Left lung (tissue), 10 donors: Measurements from ENCODE around the gene SETD7. TPM values are rescaled to one million over a fixed set of nuclear protein-coding genes. Genes with fewer than 3 reads are reported as not detected.

Source experiments
- ATAC-seq: fragments of 200-7000 bp; cut with Tn5 transposase; one replicate; pipeline ENCODE4 v1.9.1; 2020; ENCODE audit warnings: moderate library complexity
- DNase-seq, 4 donors: peaks; one replicate each; pipeline ENCODE4 v3.0.0-alpha.2; 2013 to 2020
- H3K27ac ChIP-seq, 2 donors: fragments of 200-600 bp; sonication (generic) in 1 of 2; one replicate each; pipeline versions ENCODE4 v1.5.0 to v1.8.0; 2020 to 2021
- H3K27me3 ChIP-seq, 2 donors: fragments of 200-600 bp; sonication (generic) in 1 of 2; one replicate each; pipeline versions ENCODE4 v1.5.0 to v1.8.0; 2020 to 2021
- H3K36me3 ChIP-seq, 2 donors: fragments of 200-600 bp; sonication (generic) in 1 of 2; one replicate each; pipeline versions ENCODE4 v1.5.0 to v1.8.0; 2020 to 2021
- H3K4me1 ChIP-seq, 2 donors: fragments of 200-600 bp; one replicate each; pipeline ENCODE4 v1.8.0; 2021
- H3K4me3 ChIP-seq, 2 donors: fragments of 200-600 bp; sonication (generic) in 1 of 2; one replicate each; pipeline versions ENCODE4 v1.5.0 to v1.8.0; 2020 to 2021; ENCODE audit warnings: mild to moderate bottlenecking in 1 of 2
- H3K9me3 ChIP-seq, 2 donors: fragments of 200-600 bp; sonication (generic) in 1 of 2; one replicate each; pipeline versions ENCODE4 v1.5.0 to v1.8.0; 2020 to 2021
- intact Hi-C, 2 donors: fragments of 100-400 bp; cut with DNase I; formaldehyde crosslinking; loops; one replicate each; pipeline versions ENCODE4 v1.11.2 to v1.14.2; 2022
- polyA plus RNA-seq, 6 donors: library from polyadenylated mRNA; unstranded; fragments of 120-200 nt; gene quantifications; one replicate each; pipeline ENCODE4 v1.2.1, GENCODE V29; 2013; ENCODE audit not compliant: insufficient read length in 6 of 6
- total RNA-seq, 2 donors: library from RNA; stranded (reverse); fragmentation: NEBNext Ultra II Directional; extraction: Animal tissue kit (Norgen Biotek cat#: 25700); gene quantifications; one replicate each; pipeline ENCODE4 v1.2.1, GENCODE V29; 2021
- TF ChIP-seq, protein P1 (sequence below), 2 donors: fragments of 200-600 bp; sonication (generic) in 1 of 2; IDR thresholded peaks; one replicate each; pipeline versions ENCODE4 v1.5.0 to v1.8.0; 2021; ENCODE audit warnings: antibody characterized with exemption in 2 of 2
- donor health status: DM: no; HTN: yes; CAD: no.
- donor health status: DM: no; HTN: no; CAD: no.

SETD7 gene
- total and polyA plus RNA-seq, 8 donors = 17.2 to 51.7 (median 19.5) TPM

DNA sequence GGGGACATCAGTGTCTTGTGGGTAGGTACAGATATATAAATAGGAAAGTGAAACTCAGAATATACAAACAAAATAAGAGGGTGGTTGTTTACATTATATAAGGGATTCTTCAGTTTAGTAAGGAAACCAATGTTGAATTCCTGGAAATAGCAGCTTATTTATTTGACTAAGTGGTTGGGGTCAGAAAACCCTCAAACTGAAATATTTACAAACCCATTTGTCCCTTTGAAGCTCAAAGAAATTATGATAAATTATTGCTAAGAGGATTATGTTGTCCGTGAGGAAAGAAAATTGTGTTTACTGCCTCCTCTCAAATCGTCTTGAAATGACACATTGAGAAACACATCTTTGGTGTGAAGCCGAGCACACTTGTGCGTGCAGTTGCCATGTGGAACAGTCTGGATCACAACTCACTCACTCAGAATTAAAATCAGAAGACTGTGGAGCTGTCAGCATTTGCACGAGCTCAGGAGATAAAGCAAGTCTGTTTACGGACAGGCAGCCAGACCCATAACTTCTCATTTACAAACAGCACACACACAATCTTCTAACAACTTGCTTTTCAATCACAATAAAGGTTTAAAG lies 46.8 kb upstream of the SETD7 start:
- H3K4me3 ChIP-seq = no peak overlapping the region
- no peaks in the 10 kb centered on the region for H3K9me3 ChIP-seq
- no peak overlapping the region for H3K27ac ChIP-seq
- DNase-seq (no peak), ATAC-seq (no peak)
- intact Hi-C loops = loop anchor here in 1 of 2 donors (10.0 kb wide), 1 partner anchor 52 kb away; no protein-coding TSS in a partner anchor
- no peaks in the 10 kb centered on the region for H3K27me3 ChIP-seq
- H3K4me1 ChIP-seq = no peaks in the 10 kb centered on the region
- TF ChIP-seq, protein P1, sequence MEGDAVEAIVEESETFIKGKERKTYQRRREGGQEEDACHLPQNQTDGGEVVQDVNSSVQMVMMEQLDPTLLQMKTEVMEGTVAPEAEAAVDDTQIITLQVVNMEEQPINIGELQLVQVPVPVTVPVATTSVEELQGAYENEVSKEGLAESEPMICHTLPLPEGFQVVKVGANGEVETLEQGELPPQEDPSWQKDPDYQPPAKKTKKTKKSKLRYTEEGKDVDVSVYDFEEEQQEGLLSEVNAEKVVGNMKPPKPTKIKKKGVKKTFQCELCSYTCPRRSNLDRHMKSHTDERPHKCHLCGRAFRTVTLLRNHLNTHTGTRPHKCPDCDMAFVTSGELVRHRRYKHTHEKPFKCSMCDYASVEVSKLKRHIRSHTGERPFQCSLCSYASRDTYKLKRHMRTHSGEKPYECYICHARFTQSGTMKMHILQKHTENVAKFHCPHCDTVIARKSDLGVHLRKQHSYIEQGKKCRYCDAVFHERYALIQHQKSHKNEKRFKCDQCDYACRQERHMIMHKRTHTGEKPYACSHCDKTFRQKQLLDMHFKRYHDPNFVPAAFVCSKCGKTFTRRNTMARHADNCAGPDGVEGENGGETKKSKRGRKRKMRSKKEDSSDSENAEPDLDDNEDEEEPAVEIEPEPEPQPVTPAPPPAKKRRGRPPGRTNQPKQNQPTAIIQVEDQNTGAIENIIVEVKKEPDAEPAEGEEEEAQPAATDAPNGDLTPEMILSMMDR (IDR thresholded peaks at IDR 0.05) = no peak
- H3K36me3 ChIP-seq = no peaks in the 10 kb centered on the region

DNA sequence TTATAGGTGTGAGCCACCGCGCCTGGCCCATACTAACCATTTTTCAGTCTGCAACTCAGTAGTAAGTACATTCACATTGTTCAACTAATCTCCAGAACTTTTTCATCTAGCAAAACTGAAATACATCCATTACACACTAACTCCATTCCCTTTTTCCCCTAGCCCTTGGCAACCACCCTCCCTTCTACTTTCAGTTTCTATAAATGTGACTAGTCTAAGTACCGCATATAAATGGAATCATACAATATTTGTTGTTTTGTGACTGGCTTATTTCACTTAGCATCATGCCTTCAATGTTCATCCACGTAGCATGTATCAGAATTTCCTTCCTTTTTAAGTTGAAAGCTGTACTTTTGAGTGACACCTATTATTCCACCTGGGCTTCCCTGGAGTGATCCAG lies 44.6 kb upstream of the SETD7 start:
- Histone ChIP-seq H3K4me3 (no peak overlapping the region), H3K4me1 (peaks cover 0 to 6% of the 10 kb centered on the region in 2 donors), H3K27me3 (no peaks in the 10 kb centered on the region), H3K27ac (no peak overlapping the region), H3K9me3 (no peaks in the 10 kb centered on the region), H3K36me3 (no peaks in the 10 kb centered on the region)
- ATAC-seq (no peak), DNase-seq (no peak)
- intact Hi-C loops = loop anchor here in 1 of 2 donors (10.0 kb wide), 1 partner anchor 54 kb away; no protein-coding TSS in a partner anchor
- TF ChIP-seq, protein P1 (IDR thresholded peaks at IDR 0.05) = no peak

DNA sequence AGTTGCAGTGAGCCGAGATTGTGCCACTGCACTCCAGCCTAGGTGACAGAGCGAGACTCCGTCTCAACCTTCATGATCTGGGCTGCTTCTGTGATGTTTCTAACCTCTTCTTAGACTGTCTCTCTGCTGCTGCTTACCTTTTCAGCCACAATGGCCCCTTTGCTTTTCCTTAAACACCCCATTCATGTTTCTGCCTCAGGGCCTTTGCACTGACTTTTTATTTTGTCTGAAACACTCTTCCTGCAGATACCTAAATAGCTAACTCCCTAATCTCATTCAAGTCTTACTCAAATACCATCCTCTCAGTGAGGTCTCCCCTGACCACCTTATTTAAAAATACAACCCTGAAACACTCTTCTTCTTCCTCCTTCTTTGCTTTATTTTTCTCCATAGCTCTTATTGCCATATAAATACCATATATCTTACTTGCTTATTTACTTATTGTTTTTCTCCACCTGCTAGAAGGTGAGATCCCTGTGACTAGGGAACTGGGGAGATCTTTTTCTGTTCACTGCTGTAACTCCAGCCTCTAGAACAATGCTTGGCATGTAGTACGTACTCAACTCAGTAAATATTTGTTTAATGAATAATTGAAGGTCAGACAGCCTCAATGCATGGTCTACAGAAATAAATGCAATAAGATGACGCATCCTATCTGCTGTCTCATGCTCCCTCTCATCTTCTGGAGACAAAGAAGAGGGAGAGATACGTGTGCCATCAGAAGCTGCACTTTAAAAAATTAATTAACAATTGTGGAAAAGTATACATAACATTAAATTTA lies 43.8 kb upstream of the SETD7 start:
- intact Hi-C loops = loop anchor here in 1 of 2 donors (10.0 kb wide), 1 partner anchor 55 kb away; no protein-coding TSS in a partner anchor
- Histone ChIP-seq H3K9me3 (no peaks in the 10 kb centered on the region), H3K4me1 (peaks cover 0 to 6% of the 10 kb centered on the region in 2 donors), H3K27ac (no peak overlapping the region), H3K4me3 (no peak overlapping the region), H3K27me3 (no peaks in the 10 kb centered on the region), H3K36me3 (no peaks in the 10 kb centered on the region)
- TF ChIP-seq, protein P1 (IDR thresholded peaks at IDR 0.05) = no peak
- ATAC-seq (peak; percentile 45), DNase-seq (no peak)

DNA sequence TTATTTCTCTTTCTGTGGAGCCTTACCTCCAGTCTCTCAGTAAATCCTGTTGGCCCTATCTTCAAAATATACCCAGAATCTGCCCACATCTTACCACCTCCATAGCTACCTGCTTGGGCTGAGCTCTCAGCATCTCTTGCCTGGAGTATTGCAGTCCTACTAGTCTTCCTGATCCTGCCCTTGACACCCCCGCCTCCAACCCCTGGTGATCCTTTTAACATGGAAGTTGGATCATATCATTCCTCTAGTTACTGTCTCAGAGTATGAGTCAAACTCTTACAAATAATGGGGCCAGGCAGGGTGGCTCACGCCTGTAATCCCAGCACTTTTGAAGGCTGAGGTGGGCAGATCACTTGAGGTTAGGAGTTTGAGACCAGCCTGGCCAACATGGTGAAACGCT lies 43.1 kb upstream of the SETD7 start:
- DNase-seq (no peak), ATAC-seq (no peak)
- TF ChIP-seq, protein P1 (IDR thresholded peaks at IDR 0.05) = no peak
- H3K27me3 ChIP-seq = no peaks in the 10 kb centered on the region
- no peaks in the 10 kb centered on the region for H3K9me3 ChIP-seq
- intact Hi-C loops = no loop called here
- no peaks in the 10 kb centered on the region for H3K36me3 ChIP-seq
- H3K4me1 ChIP-seq = peaks cover 0 to 6% of the 10 kb centered on the region in 2 donors
- no peak overlapping the region for H3K27ac ChIP-seq
- no peak overlapping the region for H3K4me3 ChIP-seq

DNA sequence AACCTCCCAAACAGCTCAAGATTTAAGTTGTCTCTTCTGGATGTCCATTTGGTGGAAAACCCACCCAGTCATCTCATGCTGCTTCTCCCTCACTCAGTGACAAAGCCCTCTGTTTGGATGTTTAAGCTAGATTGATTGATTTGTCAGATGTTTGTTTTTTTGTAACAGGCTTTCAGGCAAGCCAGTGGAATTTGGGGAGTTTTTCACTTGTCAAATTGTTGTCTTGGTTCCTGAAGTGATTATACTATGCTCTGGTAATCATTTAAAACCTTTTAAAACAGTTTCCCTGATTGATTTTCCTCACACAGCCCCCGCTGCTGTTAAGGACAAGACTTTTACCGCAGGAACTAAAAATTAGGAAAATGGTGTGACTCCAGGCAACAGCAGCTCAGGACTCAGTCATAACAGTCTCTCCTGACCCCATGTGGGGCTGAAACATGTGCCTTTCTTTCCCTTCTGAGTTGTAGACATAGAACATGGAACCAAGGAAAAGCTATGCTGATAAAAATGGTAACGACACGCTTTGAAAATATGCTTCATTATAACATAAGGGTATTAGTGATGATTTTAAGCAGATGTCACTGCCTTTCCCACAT lies 40.8 kb upstream of the SETD7 start:
- Histone ChIP-seq H3K4me1 (peaks cover 0 to 6% of the 10 kb centered on the region in 2 donors), H3K9me3 (no peaks in the 10 kb centered on the region), H3K27me3 (no peaks in the 10 kb centered on the region), H3K4me3 (no peak overlapping the region), H3K27ac (no peak overlapping the region), H3K36me3 (no peaks in the 10 kb centered on the region)
- intact Hi-C loops = no loop called here
- DNase-seq = no peak
- ATAC-seq = peak; percentile 13
- TF ChIP-seq, protein P1 (IDR thresholded peaks at IDR 0.05) = no peak
